ENCODE data around the gene ZMYND15. TPM values are rescaled to one million over a fixed set of nuclear protein-coding genes. Genes with fewer than 3 reads are reported as not detected.
"Not testable (repeated sequence)": the region's sequence is repeated elsewhere in the genome, so short reads cannot be mapped to it uniquely, and the experiment has no call there.

ZMYND15 gene
- polyA plus RNA-seq, 1 donor (not counting 4 experiments of a cell fraction or from before 2014, with no cell fraction given): 0.25 TPM

DNA sequence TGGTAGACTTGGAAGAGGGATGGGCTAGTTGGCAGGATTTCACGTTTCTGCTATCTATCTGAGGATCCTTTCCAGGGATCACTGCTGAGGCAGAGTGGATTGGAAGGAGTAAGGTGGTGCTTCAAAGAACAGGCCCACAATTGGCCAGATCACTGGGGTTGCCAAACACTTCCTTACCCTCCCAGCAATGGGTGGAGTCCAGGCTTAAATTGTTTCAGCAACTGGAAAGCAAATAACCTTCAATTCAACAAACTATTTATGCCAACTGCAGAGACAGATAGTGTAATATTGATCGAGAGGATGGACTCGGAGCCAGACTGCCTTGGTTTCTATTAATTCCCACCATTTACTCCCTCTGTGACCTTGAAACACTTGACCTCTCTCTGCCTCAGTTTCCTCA lies 27.1 kb upstream of the ZMYND15 start:
- H3K4me1 ChIP-seq (ENCODE audit: control insufficient read depth, extremely low read depth, insufficient read depth, low read length): peaks cover 9% of the 10 kb centered on the region

DNA sequence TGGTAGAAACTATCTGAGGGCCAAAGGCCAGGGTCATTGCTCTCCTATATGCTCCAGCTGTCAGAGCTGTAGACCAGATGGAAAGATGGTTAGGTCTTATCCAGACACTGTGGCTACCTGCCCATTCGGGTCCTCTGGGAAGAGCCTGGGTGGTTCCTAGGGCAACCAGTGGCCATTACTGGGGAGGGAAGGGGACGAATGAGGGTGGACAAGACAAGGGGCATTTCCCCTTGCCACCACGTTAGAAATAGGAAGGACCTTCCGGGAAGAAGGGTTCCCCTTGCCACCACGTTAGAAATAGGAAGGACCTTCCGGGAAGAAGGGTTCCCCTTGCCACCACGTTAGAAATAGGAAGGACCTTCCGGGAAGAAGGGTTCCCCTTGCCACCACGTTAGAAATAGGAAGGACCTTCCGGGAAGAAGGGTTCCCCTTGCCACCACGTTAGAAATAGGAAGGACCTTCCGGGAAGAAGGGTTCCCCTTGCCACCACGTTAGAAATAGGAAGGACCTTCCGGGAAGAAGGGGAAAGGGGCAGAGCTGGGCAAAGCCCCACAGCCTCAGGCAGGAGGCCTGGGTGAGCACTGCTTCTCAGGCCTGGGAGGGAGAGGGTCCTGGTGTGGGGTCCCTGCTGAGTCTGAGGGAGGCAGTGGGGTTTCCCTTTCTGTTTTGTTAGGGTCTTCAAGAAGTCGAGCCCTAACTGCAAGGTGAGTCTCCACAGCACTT lies 25.1 kb upstream of the ZMYND15 start:
- H3K4me2 ChIP-seq (ENCODE audit: control insufficient read depth, extremely low read depth, insufficient read depth, low read depth, low read length); FAIRE-seq; DNase-seq (ENCODE audit: low read depth, low spot score); dilution Hi-C loops (cut with MboI; ENCODE audit: extremely low pct_ligation_motif_present, low sequenced_read_pairs); H4K20me1 ChIP-seq (ENCODE audit: control insufficient read depth, extremely low read depth, insufficient read depth, low read length); H3K4me3 ChIP-seq (ENCODE audit: control insufficient read depth in 2 of 3, extremely low read depth in 1 of 3, insufficient read depth in 2 of 3, low read depth in 1 of 3, low read length in 3 of 3); H3K4me1 ChIP-seq (ENCODE audit: control insufficient read depth, extremely low read depth, insufficient read depth, low read length); H2AFZ ChIP-seq (ENCODE audit: control insufficient read depth, low read length); H3K36me3 ChIP-seq (ENCODE audit: control insufficient read depth in 2 of 2, extremely low read depth in 1 of 2, insufficient read depth in 2 of 2, low read length in 2 of 2); H3K79me2 ChIP-seq (ENCODE audit: control insufficient read depth, insufficient read depth, low read length); H3K27me3 ChIP-seq (ENCODE audit: control insufficient read depth, extremely low read depth, insufficient read depth, low read length); H3K9me3 ChIP-seq (ENCODE audit: control insufficient read depth, low read depth, low read length); H3K9me1 ChIP-seq (ENCODE audit: control insufficient read depth, extremely low read depth, insufficient read depth, low read length); H3K9ac ChIP-seq (ENCODE audit: control insufficient read depth, extremely low read depth, insufficient read depth, low read length); H3K27ac ChIP-seq (ENCODE audit: control insufficient read depth, insufficient read depth, low read length): not testable (repeated sequence)

More for the DNA sequence above, 27.1 kb upstream of the ZMYND15 start:
- TF ChIP-seq, protein P1, sequence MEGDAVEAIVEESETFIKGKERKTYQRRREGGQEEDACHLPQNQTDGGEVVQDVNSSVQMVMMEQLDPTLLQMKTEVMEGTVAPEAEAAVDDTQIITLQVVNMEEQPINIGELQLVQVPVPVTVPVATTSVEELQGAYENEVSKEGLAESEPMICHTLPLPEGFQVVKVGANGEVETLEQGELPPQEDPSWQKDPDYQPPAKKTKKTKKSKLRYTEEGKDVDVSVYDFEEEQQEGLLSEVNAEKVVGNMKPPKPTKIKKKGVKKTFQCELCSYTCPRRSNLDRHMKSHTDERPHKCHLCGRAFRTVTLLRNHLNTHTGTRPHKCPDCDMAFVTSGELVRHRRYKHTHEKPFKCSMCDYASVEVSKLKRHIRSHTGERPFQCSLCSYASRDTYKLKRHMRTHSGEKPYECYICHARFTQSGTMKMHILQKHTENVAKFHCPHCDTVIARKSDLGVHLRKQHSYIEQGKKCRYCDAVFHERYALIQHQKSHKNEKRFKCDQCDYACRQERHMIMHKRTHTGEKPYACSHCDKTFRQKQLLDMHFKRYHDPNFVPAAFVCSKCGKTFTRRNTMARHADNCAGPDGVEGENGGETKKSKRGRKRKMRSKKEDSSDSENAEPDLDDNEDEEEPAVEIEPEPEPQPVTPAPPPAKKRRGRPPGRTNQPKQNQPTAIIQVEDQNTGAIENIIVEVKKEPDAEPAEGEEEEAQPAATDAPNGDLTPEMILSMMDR (optimal IDR thresholded peaks at IDR 0.05 in 1 of 3, IDR thresholded peaks at IDR 0.05 in 1 of 3, conservative IDR thresholded peaks at IDR 0.05 in 1 of 3; ENCODE audit: extremely low read depth in 1 of 3, insufficient read depth in 2 of 3, low read length in 3 of 3): no peak
- no peak for TF ChIP-seq EZH2 (IDR thresholded peaks at IDR 0.05; ENCODE audit: low read length)
- no peaks in the 10 kb centered on the region for H4K20me1 ChIP-seq (ENCODE audit: control insufficient read depth, extremely low read depth, insufficient read depth, low read length)
- H2AFZ ChIP-seq (ENCODE audit: control insufficient read depth, low read length): no peak overlapping the region
- FAIRE-seq (no peak), DNase-seq (ENCODE audit: low read depth, low spot score) (no peak)
- dilution Hi-C loops (cut with MboI; ENCODE audit: extremely low pct_ligation_motif_present, low sequenced_read_pairs): no loop called here
- H3K36me3 ChIP-seq (ENCODE audit: control insufficient read depth in 2 of 2, extremely low read depth in 1 of 2, insufficient read depth in 2 of 2, low read length in 2 of 2): no peaks in the 10 kb centered on the region
- H3K4me2 ChIP-seq (ENCODE audit: control insufficient read depth, extremely low read depth, insufficient read depth, low read depth, low read length): no peak overlapping the region
- H3K9me3 ChIP-seq (ENCODE audit: control insufficient read depth, low read depth, low read length): no peaks in the 10 kb centered on the region
- H3K79me2 ChIP-seq (ENCODE audit: control insufficient read depth, insufficient read depth, low read length): no peaks in the 10 kb centered on the region
- no peak overlapping the region for H3K4me3 ChIP-seq (ENCODE audit: control insufficient read depth in 2 of 3, extremely low read depth in 1 of 3, insufficient read depth in 2 of 3, low read depth in 1 of 3, low read length in 3 of 3)
- no peaks in the 10 kb centered on the region for H3K9me1 ChIP-seq (ENCODE audit: control insufficient read depth, extremely low read depth, insufficient read depth, low read length)
- H3K27me3 ChIP-seq (ENCODE audit: control insufficient read depth, extremely low read depth, insufficient read depth, low read length): no peaks in the 10 kb centered on the region
- H3K9ac ChIP-seq (ENCODE audit: control insufficient read depth, extremely low read depth, insufficient read depth, low read length): no peak overlapping the region
- H3K27ac ChIP-seq (ENCODE audit: control insufficient read depth, insufficient read depth, low read length): no peak overlapping the region

All from keratinocyte (primary cell).